OCI-LY3 (cell line): ENCODE results near the gene KIAA0930.

Experiments used
- CTCF ChIP-seq: fragments of 200-600, 300-600 bp; sonication (generic); IDR thresholded peaks from 2 replicates; pipeline ENCODE4 v1.5.1; 2014; ENCODE audit warnings: antibody characterized with exemption, low read length, low read depth
- EZH2phosphoT487 ChIP-seq: fragments of 200-600 bp; shearing (Covaris generic); IDR thresholded peaks from 2 replicates; pipeline ENCODE4 v1.6.1; 2018; ENCODE audit warnings: antibody characterized with exemption, mixed run types, low read depth

GRCh38 chr22:45254388-45254787 is 13.7 kb upstream of the KIAA0930 start:
- TF ChIP-seq CTCF (no peak), EZH2phosphoT487 (no peak)
